Esophagus (tissue), 2 donors: ENCODE results near the gene ZNF236. TPM values are rescaled to one million over a fixed set of nuclear protein-coding genes. Genes with fewer than 3 reads are reported as not detected.
"Not testable (repeated sequence)": the region's sequence is repeated elsewhere in the genome, so short reads cannot be mapped to it uniquely, and the experiment has no call there.

Experiments used
- H3K27ac ChIP-seq, 2 donors: one replicate each; pipeline ENCODE4 v1.5.1; 2013; ENCODE audit warnings: low read depth in 2 of 2, mild to moderate bottlenecking in 2 of 2, inconsistent platforms in 1 of 2, low read length in 1 of 2, moderate library complexity in 1 of 2
- H3K27me3 ChIP-seq, 2 donors: one replicate each; pipeline ENCODE4 v1.6.1; 2013; ENCODE audit warnings: low read length in 2 of 2, control low read depth in 1 of 2, mild to moderate bottlenecking in 1 of 2; ENCODE audit not compliant: insufficient read depth in 2 of 2, control insufficient read depth in 1 of 2
- H3K36me3 ChIP-seq, 2 donors: one replicate each; pipeline ENCODE4 v1.6.1; 2013; ENCODE audit warnings: low read length in 1 of 2; ENCODE audit not compliant: control insufficient read depth in 2 of 2, insufficient read depth in 2 of 2
- H3K4me1 ChIP-seq, 2 donors: one replicate each; pipeline ENCODE4 v1.6.1; 2013; ENCODE audit warnings: low read length in 1 of 2; ENCODE audit not compliant: control insufficient read depth in 2 of 2, insufficient read depth in 2 of 2
- H3K4me3 ChIP-seq, 2 donors: one replicate each; pipeline ENCODE4 v1.5.1; 2013; ENCODE audit warnings: low read length in 2 of 2, mild to moderate bottlenecking in 2 of 2, low read depth in 1 of 2, moderate library complexity in 1 of 2
- H3K9me3 ChIP-seq, 2 donors: one replicate each; pipeline ENCODE4 v1.6.1; 2013; ENCODE audit warnings: mild to moderate bottlenecking in 2 of 2, low read depth in 1 of 2, low read length in 1 of 2, moderate library complexity in 1 of 2; ENCODE audit not compliant: control insufficient read depth in 2 of 2, insufficient read depth in 1 of 2
- WGBS, 2 donors: extraction: QIAGEN DNeasy Blood & Tissue Kit; methylation state at CpG; one replicate each; pipeline ENCODE4 v1.1.7; 2013; 5-methylcytosine and 5-hydroxymethylcytosine counted together
- polyA plus RNA-seq, 2 donors: library from polyadenylated mRNA; stranded (reverse); fragments of 200-250 nt; gene quantifications; one replicate each; pipeline ENCODE4 v1.2.3, GENCODE V29; 2013
- donor health status: healthy with polysubstance abuse.
- donor health status: Bipolar disorder and iron deficiency.

Gene ZNF236
- polyA plus RNA-seq, result 1 to 10 TPM; 1.3 to 3.0 TPM

GRCh38 chr18:76822506-76823160 is at the start of gene ZNF236:
TSS of gene ZNF236 (plus strand) at chr18:76822557. CDS start at chr18:76822608, 51 bp downstream.
- H3K27ac ChIP-seq, result peak within 1 kb of the TSS; percentile 95 to 96
- 1% methylated on average over 79 to 113 of the region's 113 CpGs for WGBS, 2 donors
- peaks cover 4 to 5% of the 10 kb centered on the region in 2 donors for H3K4me1 ChIP-seq
- H3K4me3 ChIP-seq, result peak within 1 kb of the TSS; percentile 65 to 96
- no peaks in the 10 kb centered on the region for H3K27me3 ChIP-seq
- H3K9me3 ChIP-seq, result no peaks in the 10 kb centered on the region
- no peaks in the 10 kb centered on the region for H3K36me3 ChIP-seq

GRCh38 chr18:76772665-76773064 is 49.7 kb upstream of the ZNF236 start:
- Histone ChIP-seq H3K9me3 (no peaks in the 10 kb centered on the region), H3K36me3 (no peaks in the 10 kb centered on the region), H3K27me3 (no peaks in the 10 kb centered on the region), H3K4me1 (no peaks in the 10 kb centered on the region), H3K27ac (no peak overlapping the region), H3K4me3 (no peak overlapping the region)
- WGBS, 2 donors, result 77 to 80% methylated on average over 8 of the region's 8 CpGs

- not testable (repeated sequence) for H3K36me3 ChIP-seq, H3K9me3 ChIP-seq, H3K27me3 ChIP-seq, H3K4me1 ChIP-seq, H3K27ac ChIP-seq, H3K4me3 ChIP-seq
- 93 to 100% methylated on average over 12 to 22 of the region's 22 CpGs for WGBS, 2 donors
Measured at GRCh38 chr18:76777036-76777435, 45.3 kb upstream of the ZNF236 start.

GRCh38 chr18:76783786-76784484 is 38.4 kb upstream of the ZNF236 start:
- H3K4me3 ChIP-seq, result no peak overlapping the region
- 88 to 89% methylated on average over 29 of the region's 29 CpGs for WGBS, 2 donors
- H3K4me1 ChIP-seq, result no peaks in the 10 kb centered on the region

GRCh38 chr18:76785872-76786271 is 36.5 kb upstream of the ZNF236 start:
- WGBS, 2 donors, result 76 to 77% methylated on average over 6 of the region's 6 CpGs
- H3K4me1 ChIP-seq, result no peaks in the 10 kb centered on the region
- no peaks in the 10 kb centered on the region for H3K36me3 ChIP-seq
- H3K9me3 ChIP-seq, result peaks cover 0 to 2% of the 10 kb centered on the region in 2 donors
- no peaks in the 10 kb centered on the region for H3K27me3 ChIP-seq
- no peak overlapping the region for H3K27ac ChIP-seq
- H3K4me3 ChIP-seq, result no peak overlapping the region

More at GRCh38 chr18:76783786-76784484, 38.4 kb upstream of the ZNF236 start:
- no peak overlapping the region for H3K27ac ChIP-seq
- H3K36me3 ChIP-seq, result no peaks in the 10 kb centered on the region
- no peaks in the 10 kb centered on the region for H3K27me3 ChIP-seq
- H3K9me3 ChIP-seq, result no peaks in the 10 kb centered on the region

- Histone ChIP-seq H3K27ac (no peak overlapping the region), H3K9me3 (peaks cover 3 to 5% of the 10 kb centered on the region in 2 donors), H3K27me3 (no peaks in the 10 kb centered on the region), H3K36me3 (no peaks in the 10 kb centered on the region), H3K4me3 (no peak overlapping the region), H3K4me1 (no peaks in the 10 kb centered on the region)
- WGBS, 2 donors, result 89 to 92% methylated on average over 34 to 36 of the region's 36 CpGs
Measured at GRCh38 chr18:76788571-76789317, 33.6 kb upstream of the ZNF236 start.

GRCh38 chr18:76791106-76791505 is 31.3 kb upstream of the ZNF236 start:
- Histone ChIP-seq H3K4me3 (no peak overlapping the region), H3K36me3 (no peaks in the 10 kb centered on the region), H3K27me3 (no peaks in the 10 kb centered on the region), H3K27ac (no peak overlapping the region), H3K9me3 (peaks cover 3 to 5% of the 10 kb centered on the region in 2 donors), H3K4me1 (no peaks in the 10 kb centered on the region)
- WGBS, 2 donors, result 91 to 92% methylated on average over 12 of the region's 12 CpGs

GRCh38 chr18:76791642-76792041 is 30.7 kb upstream of the ZNF236 start:
- no peaks in the 10 kb centered on the region for H3K27me3 ChIP-seq
- H3K4me1 ChIP-seq, result no peaks in the 10 kb centered on the region
- H3K36me3 ChIP-seq, result no peaks in the 10 kb centered on the region
- H3K4me3 ChIP-seq, result no peak overlapping the region
- peaks cover 3 to 6% of the 10 kb centered on the region in 2 donors for H3K9me3 ChIP-seq
- 86 to 87% methylated on average over 5 of the region's 5 CpGs for WGBS, 2 donors
- no peak overlapping the region for H3K27ac ChIP-seq

GRCh38 chr18:76794326-76794725 is 28.0 kb upstream of the ZNF236 start:
- H3K36me3 ChIP-seq, result no peaks in the 10 kb centered on the region
- no peak overlapping the region for H3K4me3 ChIP-seq
- H3K27ac ChIP-seq, result no peak overlapping the region
- no peaks in the 10 kb centered on the region for H3K27me3 ChIP-seq
- WGBS, 2 donors, result 77 to 84% methylated on average over 4 of the region's 4 CpGs
- H3K9me3 ChIP-seq, result peaks cover 3 to 7% of the 10 kb centered on the region in 2 donors
- no peaks in the 10 kb centered on the region for H3K4me1 ChIP-seq
